Prostate gland (tissue), 2 donors: ENCODE data around the gene CYB561D2.
"Not testable (repeated sequence)": the region's sequence is repeated elsewhere in the genome, so short reads cannot be mapped to it uniquely, and the experiment has no call there.

Experiments used
- CTCF ChIP-seq, 4 experiments: fragments of 200-600 bp in 2 of 4; fragments of 450-650 bp in 2 of 4; sonication (generic) in 2 of 4; IDR thresholded peaks; 1 replicate in 3 of 4; 2 replicates in 1 of 4; pipeline ENCODE4 v1.5.1; 2016 to 2019; ENCODE audit warnings: antibody characterized with exemption in 4 of 4, mild to moderate bottlenecking in 2 of 4, moderate library complexity in 2 of 4
- POLR2A ChIP-seq: fragments of 450-650 bp; IDR thresholded peaks from one replicate; pipeline ENCODE4 v1.6.1; 2016; ENCODE audit warnings: antibody characterized with exemption, mild to moderate bottlenecking
- POLR2AphosphoS5 ChIP-seq: sonication (generic); formaldehyde crosslinking; IDR thresholded peaks from one replicate; pipeline ENCODE4 v1.6.1; 2017; ENCODE audit warnings: antibody characterized with exemption

GRCh38 chr3:50312041-50312440 lies 38.6 kb upstream of the CYB561D2 start:
- not testable (repeated sequence) for TF ChIP-seq POLR2AphosphoS5; CTCF (IDR thresholded peaks at IDR 0.05); POLR2A
